Measurements from ENCODE around the gene THSD7B. TPM values are rescaled to one million over a fixed set of nuclear protein-coding genes. Genes with fewer than 3 reads are reported as not detected.

The THSD7B gene
- total and polyA plus RNA-seq, 2 of the 8 experiments (the other 6 are each of a cell fraction or from before 2014, with no cell fraction given): 0.60 to 2.9 TPM

- H3K9me3 ChIP-seq (ENCODE audit: insufficient read depth in 2 of 2, low read depth in 1 of 2, low read length in 1 of 2): no peaks in the 10 kb centered on the region
- no peaks in the 10 kb centered on the region for H4K20me1 ChIP-seq (replicated peaks in 1 of 2; ENCODE audit: control insufficient read depth in 1 of 2, insufficient read depth in 2 of 2, low read length in 2 of 2)
- H3K4me3 ChIP-seq (ENCODE audit: extremely low read depth in 1 of 4, insufficient read depth in 2 of 4, low read depth in 3 of 4, low read length in 4 of 4): no peak overlapping the region
- H3K79me2 ChIP-seq (ENCODE audit: control insufficient read depth in 1 of 2, insufficient read depth in 2 of 2, low read length in 2 of 2): no peaks in the 10 kb centered on the region
- no peak overlapping the region for H3K23ac ChIP-seq (ENCODE audit: insufficient read length)
- no peak overlapping the region for H3K27ac ChIP-seq (ENCODE audit: low read depth, low read length)
- no peak overlapping the region for H2AFZ ChIP-seq (ENCODE audit: low read length)
- no peak overlapping the region for H2BK15ac ChIP-seq (ENCODE audit: low read length)
- H3K18ac ChIP-seq (ENCODE audit: extremely low read depth, low read length): no peak overlapping the region
- no peak overlapping the region for H4K91ac ChIP-seq (replicated peaks; ENCODE audit: insufficient read length, low read length)
- no peak overlapping the region for H4K8ac ChIP-seq (ENCODE audit: extremely low read depth, insufficient read depth, low read length)
- no peak for FAIRE-seq
- no peak overlapping the region for H3K4ac ChIP-seq (replicated peaks; ENCODE audit: insufficient read length, low read depth, low read length)
- POLR2A ChIA-PET (ENCODE audit: partially characterized antibody): no interaction called here
- no peaks in the 10 kb centered on the region for H3K4me1 ChIP-seq (replicated peaks in 1 of 4; ENCODE audit: control insufficient read depth in 3 of 4, insufficient read depth in 4 of 4, low read length in 3 of 4)
- H3K56ac ChIP-seq (replicated peaks; ENCODE audit: insufficient read length, low read depth, low read length): no peak overlapping the region
- no peaks in the 10 kb centered on the region for H3K27me3 ChIP-seq (replicated peaks in 1 of 4; ENCODE audit: control insufficient read depth in 3 of 4, extremely low read depth in 1 of 4, insufficient read depth in 3 of 4, low read length in 3 of 4)
- H2AK5ac ChIP-seq (ENCODE audit: low read depth, low read length): no peak overlapping the region
- CTCF ChIA-PET (ENCODE audit: partially characterized antibody): no interaction called here
- no peak overlapping the region for H3K4me2 ChIP-seq (ENCODE audit: insufficient read depth in 1 of 2, low read depth in 2 of 2, low read length in 2 of 2)
- H3K23me2 ChIP-seq (ENCODE audit: low read depth, low read length): no peaks in the 10 kb centered on the region
- H2BK20ac ChIP-seq (ENCODE audit: low read length): no peak overlapping the region
- WGBS, 2 experiments (ENCODE audit: extremely low coverage in 1 of 2, insufficient coverage in 1 of 2, insufficient read length in 1 of 2, insufficient replicate concordance in 2 of 2, low coverage in 1 of 2, low lambda C conversion rate in 2 of 2, missing lambda C conversion rate in 1 of 2): 78% methylated on average over 4 of the region's 4 CpGs; no CpG with 5 or more reads in 1 of the 2 experiments
- H3K9ac ChIP-seq (replicated peaks in 1 of 4; ENCODE audit: extremely low read depth in 1 of 4, low read depth in 3 of 4, low read length in 3 of 4): no peak overlapping the region
- H2BK5ac ChIP-seq (ENCODE audit: low read depth, low read length): no peak overlapping the region
- H3K36me3 ChIP-seq (ENCODE audit: control insufficient read depth in 2 of 4, insufficient read depth in 4 of 4, low read length in 3 of 4): no peaks in the 10 kb centered on the region
- H2BK12ac ChIP-seq (ENCODE audit: low read depth, low read length): no peak overlapping the region
- no peak overlapping the region for H3K14ac ChIP-seq (ENCODE audit: insufficient read length)
- no peak for DNase-seq (ENCODE audit: low read depth in 1 of 2, low spot score in 2 of 2)
- H4K5ac ChIP-seq (ENCODE audit: insufficient read length, low read depth, low read length): no peak overlapping the region
- H2BK120ac ChIP-seq (replicated peaks; ENCODE audit: low read depth, low read length): no peak overlapping the region
- H3K79me1 ChIP-seq (ENCODE audit: low read depth, low read length): no peaks in the 10 kb centered on the region
- TF ChIP-seq BACH1 (IDR thresholded peaks at IDR 0.05; ENCODE audit: low read length) (no peak), SAP30 (IDR thresholded peaks at IDR 0.05; ENCODE audit: insufficient read depth, insufficient replicate concordance, low read length) (no peak), KDM4A (IDR thresholded peaks at IDR 0.05; ENCODE audit: low read depth, low read length, severe bottlenecking) (no peak), EZH2 (IDR thresholded peaks at IDR 0.05; ENCODE audit: low read depth, low read length, severe bottlenecking) (no peak), CREB1 (IDR thresholded peaks at IDR 0.05) (no peak), GABPA (IDR thresholded peaks at IDR 0.05; ENCODE audit: borderline replicate concordance, insufficient read depth, low read length) (no peak), SP1 (IDR thresholded peaks at IDR 0.05; ENCODE audit: low read depth, low read length) (no peak), CTCF (IDR thresholded peaks at IDR 0.05; ENCODE audit: control extremely low read depth in 1 of 3, insufficient read depth in 1 of 3, low read depth in 1 of 3, low read length in 3 of 3) (no peak), SIN3A (conservative IDR thresholded peaks at IDR 0.05 in 1 of 2, IDR thresholded peaks at IDR 0.05 in 1 of 2; ENCODE audit: low read depth in 1 of 2, low read length in 2 of 2) (no peak), SRF (IDR thresholded peaks at IDR 0.05; ENCODE audit: low read depth, low read length) (no peak)
These were observed 327.8 kb downstream of the THSD7B start for GRCh38 chr2:137093116-137093515.
